Myocyte (in vitro differentiated cells): Measurements from ENCODE around the gene DMD. TPM values are rescaled to one million over a fixed set of nuclear protein-coding genes. Genes with fewer than 3 reads are reported as not detected.
"Not testable (repeated sequence)": the region's sequence is repeated elsewhere in the genome, so short reads cannot be mapped to it uniquely, and the experiment has no call there.

Experiments
- DNase-seq: peaks from one replicate; pipeline ENCODE4 v3.0.0-alpha.2; 2012; ENCODE audit warnings: low read depth
- polyA plus RNA-seq: library from polyadenylated mRNA; unstranded; fragments of >200 nt; gene quantifications from one replicate; pipeline ENCODE4 v1.2.1, GENCODE V29; 2012; ENCODE audit warnings: missing spikeins
- total RNA-seq: library from RNA; depleted of rRNA; stranded (reverse); fragments of >200 nt; gene quantifications from 2 replicates; pipeline ENCODE4 v1.2.3, GENCODE V29; 2014

DMD gene
- 116 and 123 TPM in 2 replicates for total RNA-seq
- 17.8 TPM for polyA plus RNA-seq

DNA sequence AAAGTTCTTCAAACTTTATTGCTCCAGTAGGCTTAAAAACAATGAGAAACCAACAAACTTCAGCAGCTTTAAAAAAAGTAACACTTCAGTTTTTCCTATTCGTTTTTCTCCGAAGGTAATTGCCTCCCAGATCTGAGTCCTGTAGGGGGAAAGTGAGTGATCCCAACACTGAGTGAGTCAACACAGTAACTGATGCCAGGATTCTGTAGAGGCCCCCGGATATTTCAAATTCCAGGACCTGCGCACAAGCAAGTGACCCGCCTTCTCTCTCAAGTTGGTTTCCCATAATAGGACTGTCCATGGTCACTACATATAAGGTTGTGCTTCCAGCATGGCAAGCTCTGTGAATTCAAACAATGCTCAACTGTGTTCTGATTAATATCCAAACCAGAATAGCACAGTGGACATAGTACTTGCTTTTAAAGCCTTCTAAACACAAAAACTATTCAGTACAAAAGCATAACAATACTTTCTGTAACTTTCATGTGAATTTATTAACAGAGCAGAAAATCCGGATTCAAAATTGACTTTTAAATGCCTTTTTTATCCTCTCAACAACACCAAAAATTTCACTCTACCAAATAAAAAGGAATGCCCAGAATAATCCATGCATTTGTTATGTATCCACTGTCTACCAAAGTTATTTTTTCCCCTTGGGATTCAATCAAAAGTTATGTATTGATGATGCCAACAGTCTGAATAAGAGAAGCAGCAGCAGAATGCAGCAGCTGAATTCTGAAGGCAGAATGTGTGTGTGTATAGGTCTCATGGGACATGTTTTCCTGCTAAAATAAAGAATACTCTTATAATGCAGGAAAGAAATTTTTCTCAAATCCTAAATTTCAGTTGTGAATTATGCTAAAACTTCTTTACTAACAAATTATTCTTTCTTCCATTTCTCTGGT, at the start of gene DMD:
DMD (minus strand) TSS at position 194 of the 905 bp plus-strand sequence. CDS start 237 bp downstream, outside the sequence.
- DNase-seq, result peak; percentile 93

DNA sequence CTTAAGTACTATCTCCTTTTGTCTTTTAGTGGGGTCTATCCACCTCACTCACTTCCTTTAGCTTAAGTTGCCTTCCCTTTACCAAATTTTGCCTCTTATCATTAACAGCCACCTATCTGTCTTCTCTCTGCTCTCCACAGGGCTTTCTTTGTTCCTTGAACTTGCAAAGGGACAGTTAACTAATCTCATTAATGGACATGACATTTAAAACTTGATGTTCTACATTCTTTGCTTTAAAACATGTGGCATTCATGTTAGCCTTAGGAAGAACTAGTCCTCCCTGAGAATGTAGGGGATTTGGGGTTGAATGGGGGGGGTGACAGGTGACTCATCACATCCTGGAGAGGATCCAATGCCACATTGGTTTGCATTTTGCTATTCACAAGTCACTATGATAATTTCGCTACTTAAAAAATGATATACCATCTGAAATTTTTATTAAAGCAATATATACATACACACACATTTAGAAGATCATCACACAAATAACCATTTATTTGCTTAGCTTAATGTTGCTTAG, 41.0 kb upstream of the DMD start:
- peak; percentile 5 for DNase-seq

DNA sequence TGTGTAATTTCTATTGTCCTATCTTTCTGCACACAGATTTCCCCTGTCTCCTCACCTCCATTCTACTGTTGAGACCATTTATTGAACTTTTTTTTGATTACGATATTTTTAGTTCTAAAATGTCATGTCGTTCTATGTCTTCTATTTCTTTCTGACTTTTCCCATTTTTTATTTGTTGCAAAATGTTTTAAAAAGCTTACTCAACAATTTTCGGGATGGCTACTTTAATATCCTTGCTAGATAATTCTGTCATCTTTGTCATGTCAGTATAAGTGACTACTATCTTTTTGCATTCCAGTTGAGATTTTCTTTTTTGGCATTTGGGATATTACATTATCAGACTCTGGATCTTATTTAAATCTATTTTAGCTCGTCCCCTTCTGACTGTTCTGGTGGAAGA, 7.5 kb upstream of the DMD start:
- no peak for DNase-seq

DNA sequence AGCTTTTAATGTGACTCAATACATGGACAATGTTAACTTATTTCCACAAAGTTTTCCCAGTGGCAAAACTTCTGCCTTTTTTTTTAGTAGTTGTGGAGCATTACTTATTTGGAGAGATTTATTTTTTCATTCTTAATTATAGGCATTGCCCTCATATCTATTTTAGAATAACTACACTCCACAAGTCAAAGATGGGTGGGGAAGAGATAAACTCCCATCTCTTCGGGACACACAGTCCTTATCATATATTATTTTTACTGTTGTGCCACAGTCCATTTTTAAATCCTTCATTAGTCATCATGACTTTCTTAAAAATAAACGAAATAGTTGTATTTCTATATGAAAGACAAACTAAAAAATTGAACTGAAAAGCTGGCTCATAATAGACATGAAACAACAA, 1.2 kb downstream of the DMD start:
- peak; percentile 53 for DNase-seq

DNA sequence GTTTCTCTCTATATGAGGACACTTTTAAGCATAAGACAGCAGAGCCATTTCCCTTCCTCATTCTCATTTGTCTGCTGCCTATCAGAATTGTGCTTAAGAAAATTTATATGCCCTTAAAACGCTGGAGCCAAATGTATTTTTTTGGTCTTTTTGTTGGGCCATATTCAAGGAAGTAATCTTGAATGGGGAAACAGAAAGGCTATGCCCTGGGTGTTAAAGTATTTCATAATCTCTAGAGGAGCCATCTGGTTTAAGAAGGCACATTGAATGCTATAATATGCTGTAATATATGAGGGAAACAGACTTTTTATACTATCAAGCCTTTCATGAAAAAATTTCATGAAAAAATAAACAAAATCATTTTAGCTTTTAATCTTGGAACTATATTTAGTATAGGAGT, 4.3 kb downstream of the DMD start:
- DNase-seq, result peak; percentile 38

DNA sequence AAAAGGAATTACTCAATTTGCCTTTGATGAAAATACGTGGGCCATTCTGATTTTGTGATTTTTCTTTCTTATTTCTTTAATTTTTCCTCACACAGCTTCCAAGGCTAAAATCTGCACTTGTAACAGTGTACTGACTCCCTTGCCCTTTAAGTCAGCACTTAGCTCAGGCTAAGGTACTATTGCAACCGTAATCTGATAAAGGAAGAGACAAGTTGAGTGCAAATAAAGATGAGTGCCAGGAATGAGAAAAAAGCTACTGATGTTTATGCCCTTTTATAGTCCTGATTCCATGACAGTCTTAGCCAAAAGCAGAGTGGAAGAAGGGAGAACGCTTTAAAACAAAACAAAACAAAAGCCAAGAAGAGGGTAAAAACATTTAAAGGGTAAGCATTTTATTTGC, 6.0 kb downstream of the DMD start:
- peak; percentile 54 for DNase-seq

DNA sequence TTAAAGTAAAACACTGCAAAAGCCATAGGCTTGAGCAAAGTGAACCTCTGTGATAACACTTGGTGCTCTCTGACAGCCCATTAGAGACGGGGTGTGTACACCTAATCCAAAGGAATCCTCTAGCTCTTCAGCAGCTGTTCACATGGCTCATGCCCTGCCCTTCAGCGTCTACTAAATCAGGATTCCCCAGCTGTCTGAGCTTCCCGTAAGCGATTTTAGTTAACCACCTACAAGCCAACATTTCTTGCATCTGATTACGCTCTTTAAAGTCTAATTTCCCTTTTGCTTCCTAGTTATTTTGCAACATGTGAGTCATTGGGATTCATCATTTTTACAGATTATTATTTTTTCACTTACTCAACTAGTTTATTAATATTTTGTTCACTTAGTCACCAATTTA, 6.5 kb downstream of the DMD start:
- peak; percentile 91 for DNase-seq

DNA sequence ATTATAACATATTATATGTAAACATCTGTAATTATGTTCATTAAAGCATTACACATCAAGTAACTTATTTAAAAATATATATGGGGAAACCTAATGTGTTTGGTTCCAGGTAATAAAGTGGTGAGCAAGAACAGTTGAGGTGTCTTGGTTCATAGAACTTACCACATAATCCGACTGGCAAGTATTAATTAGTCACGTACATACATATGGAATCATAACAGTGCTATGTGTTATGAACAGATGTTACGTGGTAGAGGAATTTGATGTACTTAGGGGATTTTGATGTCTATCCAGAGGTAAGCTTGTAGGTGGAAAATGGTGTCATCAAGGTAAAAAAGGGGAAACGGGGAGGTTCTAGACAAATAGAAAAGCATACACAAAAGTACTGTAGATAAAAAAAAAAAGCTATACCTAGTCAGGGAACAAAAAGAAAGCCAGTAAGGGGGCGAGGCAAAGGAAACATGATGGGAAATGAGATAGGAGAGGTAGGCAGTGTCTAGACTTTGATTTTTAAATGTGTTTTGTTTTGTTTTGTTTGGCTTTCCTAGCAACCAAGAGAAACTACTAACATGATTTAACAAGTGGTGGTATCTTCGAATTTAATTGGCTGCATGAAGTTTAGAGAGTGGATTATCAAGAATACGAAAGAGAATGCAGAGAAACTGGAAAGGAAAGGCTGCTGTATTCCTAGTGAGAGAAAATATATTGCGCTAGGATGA, 12.6 kb downstream of the DMD start:
- no peak for DNase-seq

DNA sequence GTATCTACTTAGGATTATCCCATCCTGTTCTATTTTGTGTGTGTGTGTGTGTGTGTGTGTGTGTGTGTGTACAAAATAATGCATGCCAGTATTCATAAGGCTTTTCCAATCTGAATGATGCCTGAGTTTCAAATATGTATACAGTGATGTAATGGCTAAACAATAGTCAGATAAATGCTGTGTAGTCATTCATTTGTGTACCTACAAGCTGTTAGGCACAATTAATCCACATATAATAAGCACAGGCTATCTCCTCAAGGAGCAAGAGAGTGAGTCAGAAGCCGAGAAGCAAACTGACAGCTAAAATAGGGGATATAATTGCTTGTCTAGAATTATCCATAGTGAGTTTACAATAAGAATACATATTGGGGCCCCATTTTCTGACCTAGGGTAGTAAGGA, 15.7 kb downstream of the DMD start:
- DNase-seq, result peak; percentile 16

DNA sequence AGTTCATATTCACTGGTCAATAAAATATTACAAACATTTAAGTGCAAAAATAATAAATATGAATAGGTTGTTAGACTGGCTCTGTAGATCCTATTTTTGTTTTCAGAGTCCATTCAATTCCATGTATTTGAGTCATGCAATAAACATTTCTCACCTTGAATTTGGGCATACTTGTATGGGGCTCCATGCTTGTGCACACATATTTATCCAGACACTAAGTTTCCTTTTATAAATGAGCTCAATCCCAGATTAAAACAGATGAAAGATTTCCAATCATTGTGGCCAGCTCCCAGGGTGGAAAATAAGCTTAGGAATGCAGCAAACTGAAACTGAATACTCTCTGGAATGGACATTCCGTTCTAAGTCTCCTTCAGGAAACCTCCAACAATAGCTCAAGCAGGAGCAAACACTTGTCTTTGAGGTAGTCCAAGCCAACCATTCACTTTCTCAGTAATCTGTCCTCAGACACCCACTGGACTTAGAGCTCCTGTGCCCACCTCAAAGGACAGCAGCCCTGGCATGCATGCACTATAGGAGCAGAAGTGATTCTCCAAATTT, 16.4 kb downstream of the DMD start:
- DNase-seq, result peak; percentile 75

DNA sequence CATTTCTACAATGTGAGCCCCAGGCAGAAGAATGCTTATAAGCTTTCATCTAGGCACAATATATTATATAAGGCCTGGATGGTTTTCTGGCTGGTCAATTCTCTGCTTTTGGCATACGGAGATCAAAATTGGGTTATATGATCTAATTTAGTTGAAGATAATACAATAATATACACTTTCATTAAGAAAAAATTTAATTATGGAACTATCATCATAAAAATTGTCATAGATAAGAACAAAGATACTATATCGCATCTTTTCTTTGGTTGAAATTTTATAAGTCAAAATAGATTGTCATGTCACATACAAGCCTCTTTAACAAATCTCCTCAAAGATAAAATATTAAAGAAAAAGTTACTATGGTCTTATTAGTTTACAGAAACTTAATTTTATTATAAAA, 17.1 kb downstream of the DMD start:
- DNase-seq, result no peak

DNA sequence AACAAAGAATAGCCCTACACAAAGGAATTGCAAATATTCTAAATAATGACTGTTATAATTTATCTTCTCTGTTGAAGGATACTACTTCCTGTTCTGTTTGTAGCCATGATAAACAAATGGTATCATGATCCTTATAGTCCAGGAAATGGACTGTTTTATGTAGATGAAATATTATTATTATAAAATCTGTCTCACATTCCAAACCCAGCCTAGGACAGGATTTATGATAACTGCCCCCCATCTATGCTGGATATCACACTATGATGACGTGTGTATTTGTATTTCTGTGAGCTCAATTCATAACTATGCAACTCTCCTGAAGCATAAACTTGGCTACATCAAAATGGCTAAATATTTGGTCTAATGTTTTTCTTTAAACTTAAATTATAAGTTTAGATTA, 21.3 kb downstream of the DMD start:
- no peak for DNase-seq

DNA sequence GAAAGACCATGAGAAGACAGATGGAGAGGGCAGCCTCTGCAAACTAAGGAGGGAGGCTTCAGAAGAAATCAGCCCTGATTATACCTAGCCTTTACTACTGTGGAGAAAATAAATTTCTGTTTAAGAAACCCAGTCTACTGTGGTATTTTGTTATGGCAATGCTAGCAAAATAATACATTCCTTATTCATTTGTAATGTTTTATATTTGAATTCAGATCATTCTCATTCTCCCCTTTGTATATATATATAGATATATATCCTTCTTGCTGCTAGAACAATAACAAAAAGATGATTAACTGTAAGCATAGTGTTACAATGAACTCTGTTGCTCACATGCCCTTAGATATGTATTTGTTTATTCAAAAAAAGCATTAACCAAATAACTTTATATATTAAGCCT, 22.5 kb downstream of the DMD start:
- no peak for DNase-seq

DNA sequence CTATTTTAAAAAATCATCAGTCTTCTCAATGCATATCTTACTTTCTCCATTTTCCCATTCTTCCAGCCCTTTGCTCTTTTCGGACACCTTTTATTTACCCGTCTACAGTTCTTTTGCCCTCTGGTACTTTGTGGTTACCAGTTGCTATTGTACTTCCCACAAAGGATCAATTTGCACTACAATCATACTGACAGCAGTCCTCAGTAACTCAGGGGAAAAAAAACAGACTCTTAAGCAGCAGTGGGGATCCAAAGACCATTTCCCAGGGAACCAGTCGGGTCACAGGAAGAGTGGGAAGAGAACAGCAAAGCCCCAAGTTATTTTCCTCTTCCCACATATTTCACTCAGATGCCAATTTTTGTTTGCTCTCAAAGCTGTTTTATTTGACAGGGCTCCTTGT, 23.1 kb downstream of the DMD start:
- DNase-seq, result peak; percentile 21

DNA sequence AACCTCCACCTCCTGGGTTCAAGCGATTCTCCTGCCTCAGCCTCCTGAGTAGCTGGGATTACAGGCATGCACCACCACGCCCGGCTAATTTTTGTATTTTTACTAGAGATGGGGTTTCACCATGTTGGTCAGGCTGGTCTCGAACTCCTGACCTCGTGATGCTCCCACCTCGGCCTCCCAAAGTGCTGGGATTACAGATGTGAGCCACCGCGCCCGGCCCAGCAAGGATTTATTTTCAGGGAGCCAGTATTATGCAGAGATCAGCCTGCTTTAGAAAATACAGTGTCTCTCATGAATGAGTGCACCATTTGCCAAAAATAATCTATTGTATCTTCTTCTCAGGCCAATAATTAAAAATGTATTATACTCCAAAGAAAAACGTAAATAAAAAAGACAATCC, 26.5 kb downstream of the DMD start:
- DNase-seq, result not testable (repeated sequence)

DNA sequence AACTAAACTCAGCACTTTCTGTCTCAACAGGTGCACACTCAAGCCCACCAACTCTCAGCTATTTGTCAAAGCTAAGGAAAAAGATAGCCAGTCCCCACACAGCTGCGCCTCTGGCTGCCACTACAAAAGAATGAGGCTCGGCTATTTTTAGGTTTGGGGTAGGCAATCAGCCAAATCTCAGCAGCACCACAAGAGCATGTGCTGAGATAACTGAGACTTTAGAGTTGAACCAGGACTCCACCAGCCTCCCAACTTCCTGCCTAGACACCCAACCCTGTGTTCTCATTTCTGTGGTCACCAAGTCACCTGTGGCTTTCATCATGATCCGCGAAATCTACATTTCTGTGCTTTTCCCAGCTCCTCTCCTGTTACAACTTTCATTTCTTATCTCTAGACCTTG, 28.0 kb downstream of the DMD start:
- DNase-seq, result peak; percentile 95

DNA sequence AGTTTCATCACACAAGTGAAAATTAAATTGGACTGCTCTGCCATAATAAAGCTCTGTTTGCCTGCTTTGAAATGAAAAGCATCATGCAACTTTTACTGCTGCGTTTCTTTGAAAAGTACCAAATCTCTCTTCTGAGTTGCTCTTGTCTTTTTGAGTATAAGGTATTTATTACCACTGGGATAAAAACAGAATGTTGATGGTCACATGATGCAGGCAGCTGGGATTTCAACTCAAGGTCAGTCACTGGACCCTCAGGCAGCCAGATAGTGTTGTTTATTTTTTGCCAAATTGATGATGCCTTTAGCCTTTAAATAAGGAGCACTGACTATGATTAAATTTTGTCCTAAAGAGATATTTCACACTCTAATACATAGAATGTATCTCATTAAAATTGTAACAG, 32.7 kb downstream of the DMD start:
- peak; percentile 42 for DNase-seq

DNA sequence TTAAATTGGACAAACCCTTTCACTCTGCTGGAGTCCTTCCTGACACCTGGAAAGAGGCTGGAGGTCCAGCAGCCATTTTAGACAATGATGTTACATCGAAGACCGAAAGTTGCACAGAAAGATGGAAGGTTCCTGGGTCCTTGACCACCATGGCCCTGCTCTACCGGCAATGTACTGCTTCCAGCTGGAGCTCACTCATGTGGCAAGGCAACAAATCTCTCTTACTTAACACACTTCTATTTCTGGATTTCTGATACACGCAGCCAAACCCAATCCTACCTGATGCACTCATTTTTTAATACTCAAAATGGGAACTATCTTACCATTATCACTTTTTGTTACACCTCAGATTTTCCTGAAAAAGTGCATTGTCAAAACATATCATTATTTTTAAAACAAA, 33.1 kb downstream of the DMD start:
- no peak for DNase-seq

DNA sequence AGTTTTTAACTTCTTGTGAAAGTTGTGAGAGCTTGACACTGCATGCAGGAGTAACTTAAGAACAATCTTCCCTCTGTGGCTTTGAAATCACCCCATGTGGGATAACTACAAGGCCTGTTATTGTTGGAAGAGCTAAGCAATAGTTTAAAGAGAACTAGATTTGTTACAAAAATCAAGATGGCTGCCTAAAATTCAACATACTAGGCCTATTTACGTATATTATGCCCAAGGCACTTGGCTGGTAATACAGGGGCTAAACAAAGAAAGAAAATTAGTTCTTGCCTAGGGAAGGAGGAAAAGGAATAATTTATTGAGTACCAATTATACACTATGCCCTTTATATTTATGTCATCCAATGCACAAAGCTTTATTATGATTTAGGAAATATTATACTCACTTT, 36.1 kb downstream of the DMD start:
- DNase-seq, result no peak

DNA sequence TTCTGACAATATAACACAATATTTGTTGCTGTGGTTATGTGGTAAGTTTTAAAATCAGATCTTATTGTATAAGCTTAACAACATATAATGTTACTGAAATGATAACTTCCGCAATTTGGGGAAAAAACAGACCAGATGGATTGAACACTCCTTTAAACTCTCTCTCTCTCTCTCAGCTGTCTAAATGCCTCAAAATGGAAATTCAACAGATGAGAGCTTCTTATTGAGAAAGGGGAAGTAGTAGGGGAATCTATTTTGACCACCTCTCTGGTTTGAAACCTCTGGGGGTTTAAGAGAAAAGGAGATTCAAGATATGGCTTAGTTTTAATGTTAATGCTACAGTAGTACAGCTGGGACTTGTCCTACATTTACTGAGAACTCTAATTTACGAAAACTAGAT, 40.3 kb downstream of the DMD start:
- no peak for DNase-seq

DNA sequence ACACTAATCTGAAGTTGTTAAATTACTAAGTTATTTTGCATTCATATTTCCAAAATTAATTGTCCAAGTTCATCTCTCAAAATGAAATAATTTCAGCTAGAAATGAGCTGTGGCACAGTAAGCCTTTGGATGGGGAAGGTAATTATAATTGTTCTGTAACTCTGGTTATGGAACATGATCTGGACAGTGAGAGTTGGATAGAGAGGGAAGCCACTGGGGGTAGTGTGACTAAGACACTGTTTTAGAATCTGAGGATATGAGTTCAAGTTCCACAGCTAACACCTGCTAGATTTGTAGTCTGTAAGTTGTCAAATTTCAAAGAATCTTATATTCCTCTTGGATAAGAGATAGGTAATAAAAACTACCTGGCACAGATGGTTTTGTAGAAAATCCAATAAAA, 49.5 kb downstream of the DMD start:
- peak; percentile 25 for DNase-seq

DNA sequence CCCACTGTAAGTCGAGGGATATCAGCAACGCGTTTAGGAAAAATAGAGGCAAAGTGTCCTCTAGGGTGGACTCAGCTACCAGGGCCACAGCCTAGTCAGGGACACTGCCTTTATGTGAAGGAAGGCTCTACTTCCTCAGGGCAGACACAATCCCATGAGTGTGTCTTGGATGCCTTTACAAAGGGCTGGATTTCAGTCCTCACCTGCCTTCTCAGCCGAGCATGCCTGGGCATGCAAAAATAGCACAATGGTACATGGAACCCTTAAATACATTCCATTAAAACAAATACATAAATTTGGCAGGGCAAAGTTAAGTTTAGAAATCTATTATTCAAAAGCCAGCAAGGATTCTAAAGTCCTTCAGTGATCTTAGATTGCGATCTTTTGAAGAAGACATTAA, 51.1 kb downstream of the DMD start:
- DNase-seq, result no peak
